Thyroid gland (tissue), 4 donors: Measurements from ENCODE around the gene DYNC1H1. TPM values are rescaled to one million over a fixed set of nuclear protein-coding genes. Genes with fewer than 3 reads are reported as not detected.
A peak's percentile ranks its signal among the peaks of the same experiment; 100 is the strongest.

Experiments
- DNase-seq, 2 donors: peaks; one replicate each; pipeline ENCODE4 v3.0.0-alpha.2; 2019
- H3K27ac ChIP-seq, 3 donors: fragments of 200-600 bp; sonication (generic); 1 replicate in 2 of 3; 2 replicates in 1 of 3; pipeline ENCODE4 v1.5.1; 2016 to 2019; ENCODE audit warnings: mild to moderate bottlenecking in 1 of 3, moderate library complexity in 1 of 3
- H3K27me3 ChIP-seq: fragments of 200-600 bp; sonication (generic); one replicate; pipeline ENCODE4 v1.5.1; 2019
- H3K36me3 ChIP-seq, 2 donors: fragments of 200-600 bp; sonication (generic); one replicate each; pipeline ENCODE4 v1.5.1; 2016 to 2019
- H3K4me1 ChIP-seq, 2 donors: fragments of 200-600 bp; sonication (generic); one replicate each; pipeline ENCODE4 v1.5.1; 2017 to 2019
- H3K4me3 ChIP-seq, 3 donors: fragments of 200-600 bp; sonication (generic); replicated peaks in 1 of 3; 1 replicate in 2 of 3; 2 replicates in 1 of 3; pipeline ENCODE4 v1.5.1; 2016; ENCODE audit warnings: mild to moderate bottlenecking in 1 of 3
- H3K9me3 ChIP-seq: fragments of 200-600 bp; sonication (generic); one replicate; pipeline ENCODE4 v1.5.1; 2017
- POLR2A ChIP-seq, 2 donors: fragments of 450-650 bp; IDR thresholded peaks; one replicate each; pipeline ENCODE4 v1.6.1; 2017; ENCODE audit warnings: antibody characterized with exemption in 2 of 2, mild to moderate bottlenecking in 2 of 2, moderate library complexity in 1 of 2
- WGBS, 2 donors: methylation state at CpG; one replicate each; pipeline ENCODE4 v1.1.5; 2017; 5-methylcytosine and 5-hydroxymethylcytosine counted together
- intact Hi-C: fragments of 100-400 bp; cut with DNase I; formaldehyde crosslinking; loops from one replicate; pipeline ENCODE4 v1.15.1; 2023
- total RNA-seq, 4 donors: library from RNA; depleted of rRNA; stranded (reverse); fragments of >200 nt; gene quantifications; one replicate each; pipeline ENCODE4 v1.2.3, GENCODE V29; 2016
- TF ChIP-seq, protein P1 (sequence below), 6 experiments: fragments of 200-600 bp in 3 of 6; fragments of 450-650 bp in 3 of 6; sonication (generic) in 3 of 6; IDR thresholded peaks; one replicate each; pipeline ENCODE4 v1.5.1; 2016 to 2019; ENCODE audit warnings: antibody characterized with exemption in 6 of 6, mild to moderate bottlenecking in 2 of 6, inconsistent platforms in 1 of 6, moderate library complexity in 1 of 6

DYNC1H1 gene
- total RNA-seq, 4 donors from 2014 or later = 464 to 818 (median 553) TPM

DNA sequence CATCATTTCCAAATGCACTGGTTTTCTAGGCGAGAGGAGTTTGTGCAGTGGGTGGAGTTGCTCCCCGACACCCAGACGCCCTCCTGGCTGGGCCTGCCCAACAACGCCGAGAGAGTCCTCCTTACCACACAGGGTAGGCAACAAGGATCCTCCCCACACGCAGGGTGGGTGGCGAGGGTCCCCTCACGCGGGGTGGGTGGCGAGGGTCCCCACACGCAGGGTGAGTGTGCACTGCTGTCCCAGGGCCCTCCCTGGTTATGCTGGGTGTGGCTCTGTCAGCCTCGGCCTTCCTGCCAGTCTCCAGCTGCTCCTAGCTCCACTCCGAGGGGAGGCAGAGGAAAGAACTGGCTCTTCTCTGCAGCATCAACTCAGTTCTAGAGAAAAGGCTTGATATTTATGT is 80.2 kb downstream of the DYNC1H1 start:
- 92 to 94% methylated on average over 9 to 12 of the region's 13 CpGs for WGBS, 2 donors
- intact Hi-C loops = loop anchor here (10.0 kb wide), 2 partner anchors 50 to 270 kb away; partner anchors contain the start of gene ZNF839
- DNase-seq = no peak
- Histone ChIP-seq H3K9me3 (no peaks in the 10 kb centered on the region), H3K4me1 (peaks cover 6 to 12% of the 10 kb centered on the region in 2 donors), H3K36me3 (peaks cover 78% of the 10 kb centered on the region in 2 donors), H3K27me3 (no peaks in the 10 kb centered on the region), H3K27ac (no peak overlapping the region), H3K4me3 (no peak overlapping the region)
- no peak for TF ChIP-seq POLR2A (IDR thresholded peaks at IDR 0.05)

DNA sequence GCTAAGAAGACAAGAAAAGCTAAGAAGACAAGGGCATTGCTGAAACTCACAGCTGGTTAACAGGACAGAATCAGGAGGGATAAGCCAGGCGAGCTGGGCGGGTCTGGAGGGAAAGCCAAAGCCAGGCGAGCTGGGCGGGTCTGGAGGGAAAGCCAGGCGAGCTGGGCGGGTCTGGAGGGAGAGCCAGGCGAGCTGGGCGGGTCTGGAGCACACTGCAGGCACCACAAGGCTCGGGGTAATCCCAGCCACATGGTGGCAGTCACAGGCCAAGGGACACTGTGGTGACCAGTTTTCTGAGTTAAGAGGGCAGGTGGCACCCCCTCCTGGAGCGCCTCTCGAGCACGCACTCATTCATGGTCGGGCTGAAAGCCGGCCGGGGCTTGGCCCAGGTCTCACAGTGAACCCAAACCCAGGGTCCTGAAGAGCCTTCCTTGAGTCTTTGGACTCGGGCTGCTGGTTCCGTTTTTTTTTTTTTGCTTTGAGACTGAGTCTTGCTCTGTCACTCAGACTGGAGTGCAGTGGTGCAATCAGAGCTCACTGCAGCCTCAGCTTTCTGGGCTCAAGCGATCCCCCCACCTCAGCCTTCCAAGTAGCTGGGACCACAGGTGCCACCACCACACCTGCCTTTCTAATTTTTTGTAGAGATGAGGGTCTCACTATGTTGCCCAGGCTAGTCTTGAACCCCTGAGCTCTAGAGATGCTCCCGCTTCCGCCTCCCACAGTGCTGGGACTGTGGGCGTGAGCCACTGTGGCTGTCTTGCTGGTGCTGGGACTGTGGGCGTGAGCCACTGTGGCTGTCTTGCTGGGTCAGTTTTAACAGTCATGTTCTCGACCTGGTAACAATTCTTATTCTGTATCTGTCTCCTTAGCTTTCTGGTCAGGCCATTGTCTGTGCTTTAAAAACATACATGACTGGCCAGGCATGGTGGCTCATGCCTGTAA is 82.2 kb downstream of the DYNC1H1 start:
- Histone ChIP-seq H3K4me1 (peaks cover 6 to 12% of the 10 kb centered on the region in 2 donors), H3K9me3 (no peaks in the 10 kb centered on the region), H3K4me3 (no peak overlapping the region), H3K27me3 (no peaks in the 10 kb centered on the region), H3K27ac (peak overlapping the region in 2 of 3 donors; percentile 24 to 52), H3K36me3 (peaks cover 74 to 78% of the 10 kb centered on the region in 2 donors)
- 31 to 32% methylated on average over 22 to 23 of the region's 23 CpGs for WGBS, 2 donors
- TF ChIP-seq, protein P1, sequence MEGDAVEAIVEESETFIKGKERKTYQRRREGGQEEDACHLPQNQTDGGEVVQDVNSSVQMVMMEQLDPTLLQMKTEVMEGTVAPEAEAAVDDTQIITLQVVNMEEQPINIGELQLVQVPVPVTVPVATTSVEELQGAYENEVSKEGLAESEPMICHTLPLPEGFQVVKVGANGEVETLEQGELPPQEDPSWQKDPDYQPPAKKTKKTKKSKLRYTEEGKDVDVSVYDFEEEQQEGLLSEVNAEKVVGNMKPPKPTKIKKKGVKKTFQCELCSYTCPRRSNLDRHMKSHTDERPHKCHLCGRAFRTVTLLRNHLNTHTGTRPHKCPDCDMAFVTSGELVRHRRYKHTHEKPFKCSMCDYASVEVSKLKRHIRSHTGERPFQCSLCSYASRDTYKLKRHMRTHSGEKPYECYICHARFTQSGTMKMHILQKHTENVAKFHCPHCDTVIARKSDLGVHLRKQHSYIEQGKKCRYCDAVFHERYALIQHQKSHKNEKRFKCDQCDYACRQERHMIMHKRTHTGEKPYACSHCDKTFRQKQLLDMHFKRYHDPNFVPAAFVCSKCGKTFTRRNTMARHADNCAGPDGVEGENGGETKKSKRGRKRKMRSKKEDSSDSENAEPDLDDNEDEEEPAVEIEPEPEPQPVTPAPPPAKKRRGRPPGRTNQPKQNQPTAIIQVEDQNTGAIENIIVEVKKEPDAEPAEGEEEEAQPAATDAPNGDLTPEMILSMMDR (IDR thresholded peaks at IDR 0.05) = peak in 5 of 6 experiments; percentile 22 to 91 (median 60)
- no peak for TF ChIP-seq POLR2A (IDR thresholded peaks at IDR 0.05)
- peak; percentile 99 for DNase-seq
- intact Hi-C loops = loop anchor here (10.0 kb wide), 2 partner anchors 48 to 268 kb away; partner anchors contain the start of gene ZNF839

DNA sequence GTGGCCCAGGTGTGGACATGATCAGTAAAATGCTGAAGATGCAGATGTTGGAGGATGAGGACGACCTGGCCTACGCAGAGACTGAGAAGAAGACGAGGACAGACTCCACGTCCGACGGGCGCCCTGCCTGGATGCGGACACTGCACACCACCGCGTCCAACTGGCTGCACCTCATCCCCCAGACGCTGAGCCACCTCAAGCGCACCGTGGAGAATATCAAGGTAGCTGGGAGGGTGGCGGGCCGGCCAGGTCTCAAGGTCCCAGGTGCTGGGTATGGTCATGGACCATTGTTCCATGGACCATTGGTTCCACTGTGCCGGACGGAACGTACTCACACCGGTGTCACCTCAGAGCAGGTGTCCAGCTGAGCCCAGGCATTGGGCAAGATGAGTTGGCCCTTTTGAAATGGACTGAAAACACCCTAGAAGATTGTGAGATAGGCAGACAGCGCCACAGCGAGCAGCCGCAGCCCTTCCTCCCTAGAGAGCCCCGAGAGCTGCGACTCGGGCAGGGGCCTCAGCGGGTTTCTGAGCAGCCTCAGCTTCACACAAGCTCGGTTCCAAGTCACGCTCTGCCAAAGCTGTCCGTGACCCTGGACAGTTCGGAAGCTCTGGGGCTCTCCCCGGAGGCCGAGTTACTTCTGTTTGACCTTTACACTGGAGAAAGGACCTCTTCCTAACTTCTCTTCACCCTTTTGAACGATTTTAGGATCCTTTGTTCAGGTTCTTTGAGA is 83.6 kb downstream of the DYNC1H1 start:
- H3K36me3 ChIP-seq = peaks cover 68 to 75% of the 10 kb centered on the region in 2 donors
- intact Hi-C loops = loop anchor here (10.0 kb wide), 2 partner anchors 47 to 267 kb away; partner anchors contain the start of gene ZNF839
- 94% methylated on average over 25 to 28 of the region's 33 CpGs for WGBS, 2 donors

DNA sequence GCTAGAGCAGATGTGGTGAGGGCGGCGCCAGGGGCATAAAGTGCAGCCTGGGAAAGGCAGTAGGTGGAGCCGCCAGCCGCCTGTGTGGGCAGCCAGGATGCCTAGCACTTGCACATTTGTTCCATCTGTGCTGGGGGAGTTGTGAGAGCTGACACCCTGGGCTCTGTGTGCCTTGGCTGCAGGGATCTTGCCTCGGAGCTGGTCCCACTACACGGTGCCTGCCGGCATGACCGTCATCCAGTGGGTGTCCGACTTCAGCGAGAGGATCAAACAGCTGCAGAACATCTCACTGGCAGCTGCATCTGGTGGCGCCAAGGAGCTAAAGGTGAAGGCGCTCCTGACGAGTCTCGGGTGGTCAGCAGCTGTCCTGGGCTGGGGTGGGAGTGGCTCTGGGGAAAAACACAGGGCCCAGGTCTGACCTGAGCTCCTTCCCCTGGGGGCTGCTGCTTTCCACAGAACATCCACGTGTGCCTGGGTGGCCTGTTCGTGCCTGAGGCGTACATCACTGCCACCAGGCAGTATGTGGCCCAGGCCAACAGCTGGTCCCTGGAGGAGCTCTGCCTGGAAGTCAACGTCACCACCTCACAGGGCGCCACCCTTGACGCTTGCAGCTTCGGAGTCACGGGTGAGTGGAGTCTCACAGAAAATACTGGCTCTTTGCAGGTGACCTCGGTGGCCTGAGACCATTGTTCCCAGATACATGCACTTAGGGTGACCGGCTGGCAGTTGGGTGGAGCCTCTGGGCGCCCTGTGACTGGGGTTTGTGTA is 85.1 kb downstream of the DYNC1H1 start:
- no peaks in the 10 kb centered on the region for H3K27me3 ChIP-seq
- H3K27ac ChIP-seq = no peak overlapping the region
- no peak for DNase-seq
- no peak for TF ChIP-seq POLR2A (IDR thresholded peaks at IDR 0.05)
- TF ChIP-seq, protein P1 (IDR thresholded peaks at IDR 0.05) = no peak
- H3K4me1 ChIP-seq = peaks cover 6 to 12% of the 10 kb centered on the region in 2 donors
- H3K4me3 ChIP-seq = no peak overlapping the region
- intact Hi-C loops = loop anchor here (10.0 kb wide), 2 partner anchors 45 to 265 kb away; partner anchors contain the start of gene ZNF839
- no peaks in the 10 kb centered on the region for H3K9me3 ChIP-seq
- H3K36me3 ChIP-seq = peaks cover 53 to 60% of the 10 kb centered on the region in 2 donors
- WGBS, 2 donors = 87 to 98% methylated on average over 13 to 17 of the region's 25 CpGs

More for the DNA sequence above, 83.6 kb downstream of the DYNC1H1 start:
- H3K4me1 ChIP-seq = peaks cover 6 to 12% of the 10 kb centered on the region in 2 donors
- DNase-seq = no peak
- H3K27ac ChIP-seq = no peak overlapping the region
- H3K27me3 ChIP-seq = no peaks in the 10 kb centered on the region
- no peak overlapping the region for H3K4me3 ChIP-seq
- TF ChIP-seq, protein P1 (IDR thresholded peaks at IDR 0.05) = no peak
- TF ChIP-seq POLR2A (IDR thresholded peaks at IDR 0.05) = no peak
- H3K9me3 ChIP-seq = no peaks in the 10 kb centered on the region

DNA sequence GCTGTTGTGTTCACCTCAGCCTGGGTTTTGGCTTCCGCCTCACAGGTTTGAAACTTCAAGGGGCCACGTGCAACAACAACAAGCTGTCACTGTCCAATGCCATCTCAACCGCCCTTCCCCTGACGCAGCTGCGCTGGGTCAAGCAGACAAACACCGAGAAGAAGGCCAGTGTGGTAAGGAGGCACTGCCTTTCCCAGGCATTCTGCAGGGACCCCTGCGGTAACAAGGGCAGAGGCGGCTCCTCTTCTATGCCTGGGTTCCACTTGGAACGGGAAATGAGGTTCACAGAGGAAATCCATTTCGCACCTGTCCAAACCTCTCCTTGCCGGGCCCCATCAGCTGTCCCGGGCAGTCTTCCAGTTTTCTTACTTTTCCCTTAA is 85.6 kb downstream of the DYNC1H1 start:
- no peak overlapping the region for H3K4me3 ChIP-seq
- 91 to 97% methylated on average over 9 to 12 of the region's 12 CpGs for WGBS, 2 donors
- H3K27me3 ChIP-seq = no peaks in the 10 kb centered on the region
- DNase-seq = no peak
- intact Hi-C loops = no loop called here
- no peaks in the 10 kb centered on the region for H3K9me3 ChIP-seq
- peaks cover 6 to 12% of the 10 kb centered on the region in 2 donors for H3K4me1 ChIP-seq
- H3K36me3 ChIP-seq = peaks cover 47 to 55% of the 10 kb centered on the region in 2 donors
- no peak overlapping the region for H3K27ac ChIP-seq
- TF ChIP-seq, protein P1 (IDR thresholded peaks at IDR 0.05) = no peak
- TF ChIP-seq POLR2A (IDR thresholded peaks at IDR 0.05) = no peak
